Neural progenitor cell (in vitro differentiated cells): ENCODE data around the gene URI1. TPM values are rescaled to one million over a fixed set of nuclear protein-coding genes. Genes with fewer than 3 reads are reported as not detected.

Experiments used
- DNase-seq: peaks from one replicate; pipeline ENCODE4 v3.0.0-alpha.2; 2016; ENCODE audit warnings: low spot score
- H2AFZ ChIP-seq: fragments of 200-600 bp; sonication (generic); replicated peaks from 2 replicates; pipeline ENCODE4 v1.6.1; 2016; ENCODE audit warnings: antibody characterized with exemption
- H3F3A ChIP-seq: fragments of 200-600 bp; sonication (generic); 2 replicates; pipeline ENCODE4 v1.6.1; 2016; ENCODE audit warnings: antibody characterized with exemption, low read depth
- H3K27ac ChIP-seq: fragments of 200-600 bp; sonication (generic); 2 replicates; pipeline ENCODE4 v1.5.1; 2016; ENCODE audit warnings: mild to moderate bottlenecking
- H3K27me3 ChIP-seq: fragments of 200-600 bp; sonication (generic); 2 replicates; pipeline ENCODE4 v1.6.1; 2016; ENCODE audit warnings: mild to moderate bottlenecking, moderate library complexity
- H3K36me3 ChIP-seq: fragments of 200-600 bp; sonication (generic); 2 replicates; pipeline ENCODE4 v1.5.1; 2016
- H3K4me1 ChIP-seq: fragments of 200-600 bp; sonication (generic); 2 replicates; pipeline ENCODE4 v1.6.1; 2016; ENCODE audit warnings: mixed run types
- H3K4me2 ChIP-seq: fragments of 200-600 bp; sonication (generic); 2 replicates; pipeline ENCODE4 v1.6.1; 2016
- H3K4me3 ChIP-seq: fragments of 200-600 bp; sonication (generic); 2 replicates; pipeline ENCODE4 v1.5.1; 2016
- H3K79me2 ChIP-seq: fragments of 200-600 bp; sonication (generic); 2 replicates; pipeline ENCODE4 v1.6.1; 2016; ENCODE audit warnings: low read depth
- H3K9ac ChIP-seq: fragments of 200-600 bp; sonication (generic); 2 replicates; pipeline ENCODE4 v1.6.1; 2016
- H3K9me3 ChIP-seq: fragments of 200-600 bp; sonication (generic); 2 replicates; pipeline ENCODE4 v1.5.1; 2016; ENCODE audit warnings: low read depth
- H4K20me1 ChIP-seq: fragments of 200-600 bp; sonication (generic); 2 replicates; pipeline ENCODE4 v1.6.1; 2016; ENCODE audit warnings: low read depth
- H3K27ac Mint-ChIP-seq: 3 replicates; pipeline ENCODE4 v1.8.0; 2021; ENCODE audit warnings: mixed read lengths
- H3K27me3 Mint-ChIP-seq: 2 replicates; pipeline ENCODE4 v1.8.0; 2022; ENCODE audit warnings: low read depth, mild to moderate bottlenecking, inconsistent platforms, moderate library complexity, mixed read lengths; ENCODE audit not compliant: insufficient read depth
- H3K36me3 Mint-ChIP-seq: 3 replicates; pipeline ENCODE4 v1.8.0; 2021; ENCODE audit warnings: mixed read lengths
- H3K4me1 Mint-ChIP-seq: 3 replicates; pipeline ENCODE4 v1.8.0; 2021; ENCODE audit warnings: mixed read lengths
- H3K4me3 Mint-ChIP-seq: 3 replicates; pipeline ENCODE4 v1.8.0; 2021; ENCODE audit warnings: mild to moderate bottlenecking, moderate library complexity, mixed read lengths
- H3K9me3 Mint-ChIP-seq: 3 replicates; pipeline ENCODE4 v1.8.0; 2020; ENCODE audit warnings: mixed read lengths
- EZH2 ChIP-seq: fragments of 200-600 bp; sonication (generic); IDR thresholded peaks from 2 replicates; pipeline ENCODE4 v1.6.1; 2017; ENCODE audit warnings: antibody characterized with exemption, mild to moderate bottlenecking, moderate library complexity
- EZH2phosphoT487 ChIP-seq: fragments of 200-600 bp; sonication (generic); IDR thresholded peaks from 2 replicates; pipeline ENCODE4 v1.6.1; 2017; ENCODE audit warnings: antibody characterized with exemption
- total RNA-seq: library from RNA; depleted of rRNA; stranded (reverse); fragments of >200 nt; gene quantifications from 2 replicates; pipeline ENCODE4 v1.2.3, GENCODE V29; 2015; ENCODE audit warnings: low replicate concordance
- TF ChIP-seq, protein P1 (sequence below): fragments of 200-600 bp; sonication (generic); IDR thresholded peaks from 2 replicates; pipeline ENCODE4 v1.5.1; 2017; ENCODE audit warnings: antibody characterized with exemption, mild to moderate bottlenecking

Gene URI1
- total RNA-seq, 1 donor from 2014 or later: 94.7 TPM

DNA sequence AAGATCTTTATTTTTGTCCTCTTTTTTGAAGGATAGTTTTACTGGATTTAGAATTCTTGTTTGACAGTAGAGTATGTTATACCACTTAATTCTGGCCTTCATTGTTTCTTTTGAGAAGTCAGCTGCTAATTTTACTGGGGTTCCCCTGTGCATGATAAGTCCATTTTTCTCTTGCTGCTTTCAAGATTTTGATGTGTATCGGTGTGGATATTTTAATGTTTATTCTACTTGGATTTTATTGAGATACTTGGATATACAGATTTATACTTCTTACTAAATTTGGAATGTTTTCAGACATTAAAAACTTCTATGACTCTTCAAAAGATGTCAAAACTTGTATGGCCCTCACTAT, 86.9 kb downstream of the URI1 start:
- no peak overlapping the region for H3K27ac ChIP-seq
- H3K27me3 ChIP-seq: no peaks in the 10 kb centered on the region
- H3K4me2 ChIP-seq: no peak overlapping the region
- H2AFZ ChIP-seq: no peak overlapping the region
- no peaks in the 10 kb centered on the region for H3K9me3 ChIP-seq
- H3K36me3 ChIP-seq: peaks cover 6% of the 10 kb centered on the region
- Mint-ChIP-seq H3K4me1 (no peaks in the 10 kb centered on the region), H3K27ac (no peak overlapping the region), H3K9me3 (peaks cover 22% of the 10 kb centered on the region), H3K36me3 (peaks cover 53% of the 10 kb centered on the region), H3K4me3 (no peak overlapping the region), H3K27me3 (no peaks in the 10 kb centered on the region)
- no peak for DNase-seq
- no peaks in the 10 kb centered on the region for H3F3A ChIP-seq
- no peak overlapping the region for H3K4me3 ChIP-seq
- no peak overlapping the region for H3K9ac ChIP-seq
- H3K79me2 ChIP-seq: no peaks in the 10 kb centered on the region
- TF ChIP-seq EZH2phosphoT487: no peak
- no peak for TF ChIP-seq EZH2
- TF ChIP-seq, protein P1, sequence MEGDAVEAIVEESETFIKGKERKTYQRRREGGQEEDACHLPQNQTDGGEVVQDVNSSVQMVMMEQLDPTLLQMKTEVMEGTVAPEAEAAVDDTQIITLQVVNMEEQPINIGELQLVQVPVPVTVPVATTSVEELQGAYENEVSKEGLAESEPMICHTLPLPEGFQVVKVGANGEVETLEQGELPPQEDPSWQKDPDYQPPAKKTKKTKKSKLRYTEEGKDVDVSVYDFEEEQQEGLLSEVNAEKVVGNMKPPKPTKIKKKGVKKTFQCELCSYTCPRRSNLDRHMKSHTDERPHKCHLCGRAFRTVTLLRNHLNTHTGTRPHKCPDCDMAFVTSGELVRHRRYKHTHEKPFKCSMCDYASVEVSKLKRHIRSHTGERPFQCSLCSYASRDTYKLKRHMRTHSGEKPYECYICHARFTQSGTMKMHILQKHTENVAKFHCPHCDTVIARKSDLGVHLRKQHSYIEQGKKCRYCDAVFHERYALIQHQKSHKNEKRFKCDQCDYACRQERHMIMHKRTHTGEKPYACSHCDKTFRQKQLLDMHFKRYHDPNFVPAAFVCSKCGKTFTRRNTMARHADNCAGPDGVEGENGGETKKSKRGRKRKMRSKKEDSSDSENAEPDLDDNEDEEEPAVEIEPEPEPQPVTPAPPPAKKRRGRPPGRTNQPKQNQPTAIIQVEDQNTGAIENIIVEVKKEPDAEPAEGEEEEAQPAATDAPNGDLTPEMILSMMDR: no peak
- H3K4me1 ChIP-seq: no peaks in the 10 kb centered on the region
- H4K20me1 ChIP-seq: no peaks in the 10 kb centered on the region

GRCh38 chr19:30029721-30030510, 87.9 kb downstream of the URI1 start:
- Mint-ChIP-seq H3K4me1 (no peaks in the 10 kb centered on the region), H3K4me3 (no peak overlapping the region), H3K27me3 (no peaks in the 10 kb centered on the region), H3K9me3 (peaks cover 27% of the 10 kb centered on the region), H3K27ac (no peak overlapping the region), H3K36me3 (peaks cover 61% of the 10 kb centered on the region)
- H4K20me1 ChIP-seq: no peaks in the 10 kb centered on the region
- no peak overlapping the region for H3K9ac ChIP-seq
- H2AFZ ChIP-seq: no peak overlapping the region
- no peak overlapping the region for H3K4me3 ChIP-seq
- H3K27me3 ChIP-seq: no peaks in the 10 kb centered on the region
- no peaks in the 10 kb centered on the region for H3K9me3 ChIP-seq
- H3K4me1 ChIP-seq: no peaks in the 10 kb centered on the region
- no peaks in the 10 kb centered on the region for H3F3A ChIP-seq
- no peak for DNase-seq
- no peak overlapping the region for H3K27ac ChIP-seq
- H3K36me3 ChIP-seq: peaks cover 6% of the 10 kb centered on the region
- TF ChIP-seq, protein P1: no peak
- no peak for TF ChIP-seq EZH2
- no peak for TF ChIP-seq EZH2phosphoT487
- no peak overlapping the region for H3K4me2 ChIP-seq
- no peaks in the 10 kb centered on the region for H3K79me2 ChIP-seq

GRCh38 chr19:30034321-30034720, 92.3 kb downstream of the URI1 start:
- Histone ChIP-seq H3K36me3 (no peaks in the 10 kb centered on the region), H3K27ac (no peak overlapping the region), H3F3A (no peaks in the 10 kb centered on the region), H4K20me1 (no peaks in the 10 kb centered on the region), H3K9ac (no peak overlapping the region), H3K4me3 (no peak overlapping the region), H3K79me2 (no peaks in the 10 kb centered on the region), H3K4me2 (no peak overlapping the region), H3K27me3 (no peaks in the 10 kb centered on the region), H2AFZ (no peak overlapping the region), H3K4me1 (peaks cover 9% of the 10 kb centered on the region), H3K9me3 (no peaks in the 10 kb centered on the region)
- Mint-ChIP-seq H3K4me3 (no peak overlapping the region), H3K27me3 (peaks cover 2% of the 10 kb centered on the region), H3K9me3 (peaks cover 34% of the 10 kb centered on the region), H3K4me1 (no peaks in the 10 kb centered on the region), H3K27ac (no peak overlapping the region), H3K36me3 (peaks cover 74% of the 10 kb centered on the region)
- DNase-seq: no peak
- TF ChIP-seq, protein P1: no peak
- no peak for TF ChIP-seq EZH2phosphoT487
- TF ChIP-seq EZH2: no peak
